CD4-positive, alpha-beta T cell (primary cell): ENCODE measurements around the gene PF4V1. TPM values are rescaled to one million over a fixed set of nuclear protein-coding genes. Genes with fewer than 3 reads are reported as not detected.

Source experiments
- ATAC-seq: fragments of 200-7000 bp; cut with Tn5 transposase; one replicate; pipeline ENCODE4 v1.10.0; 2022; ENCODE audit warnings: mild to moderate bottlenecking; ENCODE audit not compliant: poor library complexity
- CTCF ChIA-PET: fragments of 350-600 bp; sonication (Branson Sonifier 250); formaldehyde crosslinking; loops from one replicate; lab custom pipeline; 2021; ENCODE audit warnings: antibody characterized with exemption, inconsistent platforms; lab: Charles Lee
- POLR2A ChIA-PET: fragments of 350-600 bp; sonication (Branson Sonifier 250); formaldehyde crosslinking; loops from one replicate; lab custom pipeline; 2021; ENCODE audit warnings: antibody characterized with exemption, inconsistent platforms; lab: Charles Lee
- DNase-seq, 14 experiments: peaks; one replicate each; pipeline ENCODE4 v3.0.0-alpha.2; 2013 to 2020; ENCODE audit warnings: mixed read lengths in 2 of 14
- H3K27ac ChIP-seq, 2 donors: one replicate each; pipeline versions ENCODE4 v1.5.1 to v1.7.0; 2013; ENCODE audit warnings: low read length in 2 of 2, low read depth in 1 of 2, mild to moderate bottlenecking in 1 of 2
- H3K27me3 ChIP-seq, 2 experiments: 1 replicate in 1 of 2; 2 replicates in 1 of 2; pipeline versions ENCODE4 v1.6.1 to v1.7.0; 2013; ENCODE audit warnings: low read length in 2 of 2, control low read depth in 1 of 2, mild to moderate bottlenecking in 1 of 2, moderate library complexity in 1 of 2; ENCODE audit not compliant: insufficient read depth in 2 of 2, control insufficient read depth in 1 of 2
- H3K36me3 ChIP-seq: one replicate; pipeline ENCODE4 v1.6.1; 2013; ENCODE audit warnings: low read length, control low read depth; ENCODE audit not compliant: insufficient read depth
- H3K4me1 ChIP-seq: one replicate; pipeline ENCODE4 v1.6.1; 2013; ENCODE audit warnings: low read length, control low read depth; ENCODE audit not compliant: insufficient read depth
- H3K4me3 ChIP-seq: one replicate; pipeline ENCODE4 v1.5.1; 2013; ENCODE audit warnings: mild to moderate bottlenecking, low read length, moderate library complexity
- H3K9me3 ChIP-seq, 2 experiments: 1 replicate in 1 of 2; 2 replicates in 1 of 2; pipeline versions ENCODE4 v1.6.1 to v1.7.0; 2013; ENCODE audit warnings: low read length in 2 of 2, mild to moderate bottlenecking in 2 of 2, control low read depth in 1 of 2, moderate library complexity in 1 of 2; ENCODE audit not compliant: control insufficient read depth in 1 of 2, insufficient read depth in 1 of 2
- H3K27ac Mint-ChIP-seq: one replicate; pipeline ENCODE4 v1.8.0; 2020; ENCODE audit warnings: mixed read lengths
- H3K27me3 Mint-ChIP-seq: one replicate; pipeline ENCODE4 v1.8.0; 2021; ENCODE audit warnings: mixed read lengths
- H3K36me3 Mint-ChIP-seq: one replicate; pipeline ENCODE4 v1.8.0; 2021; ENCODE audit warnings: low read depth, mixed read lengths
- H3K4me1 Mint-ChIP-seq: one replicate; pipeline ENCODE4 v1.8.0; 2021; ENCODE audit warnings: low read depth, mixed read lengths
- H3K4me3 Mint-ChIP-seq: one replicate; pipeline ENCODE4 v1.8.0; 2020; ENCODE audit warnings: mild to moderate bottlenecking, mixed read lengths
- H3K9me3 Mint-ChIP-seq: one replicate; pipeline ENCODE4 v1.8.0; 2020; ENCODE audit warnings: mixed read lengths
- CTCF ChIP-seq: fragments of 200-600 bp; IDR thresholded peaks from one replicate; pipeline ENCODE4 v1.8.0; 2022; ENCODE audit warnings: antibody characterized with exemption, mild to moderate bottlenecking
- intact Hi-C, 2 experiments: fragments of 100-400 bp; cut with DNase I in 1 of 2; cut with micrococcal nuclease in 1 of 2; formaldehyde crosslinking; loops; one replicate each; pipeline versions ENCODE4 v1.15.1 to v1.9.0; 2023 to 2025; cut with DNase I, micrococcal nuclease
- total RNA-seq, 174 experiments: library from RNA in 2 of 174; stranded (reverse) in 2 of 174; gene quantifications; one replicate each; pipeline ENCODE4 v1.2.3 and lab custom pipeline; 2021 to 2026

The PF4V1 gene
- total RNA-seq, 2 experiments from 2014 or later = not detected

GRCh38 chr4:73839071-73839470 lies 14.0 kb upstream of the PF4V1 start:
- peaks cover 0 to 5% of the 10 kb centered on the region in 2 experiments for H3K27me3 ChIP-seq
- Mint-ChIP-seq H3K27me3 (peaks cover 29% of the 10 kb centered on the region), H3K36me3 (no peaks in the 10 kb centered on the region), H3K27ac (no peak overlapping the region), H3K4me3 (no peak overlapping the region), H3K9me3 (no peaks in the 10 kb centered on the region), H3K4me1 (no peaks in the 10 kb centered on the region)
- H3K4me1 ChIP-seq = no peaks in the 10 kb centered on the region
- ChIA-PET POLR2A (no interaction called here), CTCF (no interaction called here)
- H3K4me3 ChIP-seq = no peak overlapping the region
- no peaks in the 10 kb centered on the region for H3K36me3 ChIP-seq
- intact Hi-C loops = no loop called here
- ATAC-seq = no peak
- no peak for DNase-seq
- H3K27ac ChIP-seq = no peak overlapping the region
- TF ChIP-seq CTCF = no peak
- H3K9me3 ChIP-seq = peaks cover 0 to 8% of the 10 kb centered on the region in 2 experiments

GRCh38 chr4:73839715-73840114 lies 13.4 kb upstream of the PF4V1 start:
- CTCF ChIA-PET = no interaction called here
- Histone ChIP-seq H3K9me3 (peaks cover 0 to 8% of the 10 kb centered on the region in 2 experiments), H3K4me3 (no peak overlapping the region), H3K27ac (no peak overlapping the region), H3K4me1 (no peaks in the 10 kb centered on the region), H3K36me3 (no peaks in the 10 kb centered on the region), H3K27me3 (peaks cover 0 to 5% of the 10 kb centered on the region in 2 experiments)
- Mint-ChIP-seq H3K27me3 (peaks cover 29% of the 10 kb centered on the region), H3K36me3 (no peaks in the 10 kb centered on the region), H3K9me3 (no peaks in the 10 kb centered on the region), H3K4me1 (no peaks in the 10 kb centered on the region), H3K27ac (no peak overlapping the region), H3K4me3 (no peak overlapping the region)
- POLR2A ChIA-PET = no interaction called here
- intact Hi-C loops = no loop called here
- TF ChIP-seq CTCF = no peak
- DNase-seq (no peak), ATAC-seq (no peak)

- Mint-ChIP-seq H3K36me3 (no peaks in the 10 kb centered on the region), H3K4me1 (no peaks in the 10 kb centered on the region), H3K27ac (no peak overlapping the region), H3K27me3 (peaks cover 29% of the 10 kb centered on the region), H3K9me3 (no peaks in the 10 kb centered on the region), H3K4me3 (no peak overlapping the region)
- Histone ChIP-seq H3K27me3 (peaks cover 0 to 5% of the 10 kb centered on the region in 2 experiments), H3K4me3 (no peak overlapping the region), H3K27ac (no peak overlapping the region), H3K36me3 (no peaks in the 10 kb centered on the region), H3K4me1 (no peaks in the 10 kb centered on the region), H3K9me3 (peaks cover 0 to 5% of the 10 kb centered on the region in 2 experiments)
- ATAC-seq (no peak), DNase-seq (no peak)
- ChIA-PET POLR2A (no interaction called here), CTCF (no interaction called here)
- intact Hi-C loops = no loop called here
- TF ChIP-seq CTCF = no peak
These were observed 11.7 kb upstream of the PF4V1 start for GRCh38 chr4:73841243-73841925.
